Neural cell (in vitro differentiated cells): ENCODE results near the gene BIRC5. TPM values are rescaled to one million over a fixed set of nuclear protein-coding genes. Genes with fewer than 3 reads are reported as not detected.

Source experiments
- H2AFZ ChIP-seq: fragments of 200-600, 300-800 bp; sonication (generic), shearing (Covaris generic); 2 replicates; pipeline ENCODE4 v1.6.0; 2014; ENCODE audit warnings: low read depth, mild to moderate bottlenecking, antibody characterized with exemption, low read length, moderate library complexity
- H3F3A ChIP-seq: fragments of 200-600 bp; shearing (Covaris generic); 2 replicates; pipeline ENCODE4 v1.6.1; 2016; ENCODE audit warnings: mild to moderate bottlenecking, moderate library complexity, mixed read lengths, antibody characterized with exemption, low read length; ENCODE audit not compliant: insufficient read depth, poor library complexity, severe bottlenecking
- H3K27ac ChIP-seq: fragments of 200-600, 300-800 bp; sonication (generic), shearing (Covaris generic); 2 replicates; pipeline ENCODE4 v1.5.1; 2014; ENCODE audit warnings: mild to moderate bottlenecking, low read length, moderate library complexity
- H3K27me3 ChIP-seq: fragments of 300-800, 200-600 bp; sonication (generic), shearing (Covaris generic); 2 replicates; pipeline ENCODE4 v1.6.0; 2014; ENCODE audit warnings: mild to moderate bottlenecking, low read depth, low read length, moderate library complexity; ENCODE audit not compliant: insufficient read depth
- H3K36me3 ChIP-seq: fragments of 300-800, 200-600 bp; sonication (generic), shearing (Covaris generic); 2 replicates; pipeline ENCODE4 v1.5.1; 2014; ENCODE audit warnings: mild to moderate bottlenecking, antibody characterized with exemption, low read length, moderate library complexity; ENCODE audit not compliant: insufficient read depth
- H3K4me2 ChIP-seq: fragments of 300-800, 200-600 bp; sonication (generic), shearing (Covaris generic); 2 replicates; pipeline ENCODE4 v1.6.0; 2014; ENCODE audit warnings: mild to moderate bottlenecking, low read length
- H3K4me3 ChIP-seq: fragments of 300-800, 200-600 bp; sonication (generic), shearing (Covaris generic); 2 replicates; pipeline ENCODE4 v1.5.1; 2014; ENCODE audit warnings: mild to moderate bottlenecking, low read length, moderate library complexity
- H3K79me2 ChIP-seq: fragments of 200-600 bp; shearing (Covaris generic); replicated peaks from 2 replicates; pipeline ENCODE4 v1.6.0; 2014; ENCODE audit warnings: mild to moderate bottlenecking, low read length, moderate library complexity; ENCODE audit not compliant: insufficient read depth
- H3K9ac ChIP-seq: fragments of 300-800, 200-600 bp; sonication (generic), shearing (Covaris generic); 2 replicates; pipeline ENCODE4 v1.6.1; 2016; ENCODE audit warnings: mild to moderate bottlenecking, low read length, mixed read lengths
- H3K9me2 ChIP-seq: fragments of 200-600 bp; shearing (Covaris generic); 2 replicates; pipeline ENCODE4 v1.6.1; 2016; ENCODE audit warnings: mild to moderate bottlenecking, low read length, mixed read lengths; ENCODE audit not compliant: insufficient read depth
- H3K9me3 ChIP-seq: fragments of 200-600, 300-800 bp; sonication (generic), shearing (Covaris generic); 2 replicates; pipeline ENCODE4 v1.6.1; 2016; ENCODE audit warnings: mild to moderate bottlenecking, mixed run types, low read length, moderate library complexity, mixed read lengths
- H4K20me1 ChIP-seq: fragments of 200-600 bp; shearing (Covaris generic); 2 replicates; pipeline ENCODE4 v1.6.1; 2016; ENCODE audit warnings: mild to moderate bottlenecking, mixed run types; ENCODE audit not compliant: insufficient read depth
- EP300 ChIP-seq: fragments of 450-650 bp; conservative IDR thresholded peaks from 2 replicates; pipeline ENCODE4 v1.6.1; 2014; ENCODE audit warnings: antibody characterized with exemption, mild to moderate bottlenecking, moderate library complexity; ENCODE audit not compliant: poor library complexity, severe bottlenecking
- EZH2 ChIP-seq: fragments of 200-600, 300-800 bp; shearing (Covaris generic), sonication (generic); IDR thresholded peaks from 2 replicates; pipeline ENCODE4 v1.6.1; 2014; ENCODE audit warnings: antibody characterized with exemption, low read length, borderline replicate concordance, mild to moderate bottlenecking; ENCODE audit not compliant: insufficient read depth, poor library complexity, severe bottlenecking
- MXI1 ChIP-seq: fragments of 450-650 bp; conservative IDR thresholded peaks from 2 replicates; pipeline ENCODE4 v1.6.1; 2014; ENCODE audit warnings: antibody characterized with exemption, mild to moderate bottlenecking; ENCODE audit not compliant: poor library complexity, severe bottlenecking
- POLR2AphosphoS5 ChIP-seq: IDR thresholded peaks from 2 replicates; pipeline ENCODE4 v1.6.1; 2012
- RAD21 ChIP-seq: fragments of 450-650 bp; conservative IDR thresholded peaks from 2 replicates; pipeline ENCODE4 v1.6.1; 2014; ENCODE audit warnings: antibody characterized with exemption, mild to moderate bottlenecking, moderate library complexity
- SMC3 ChIP-seq: fragments of 450-650 bp; conservative IDR thresholded peaks from 2 replicates; pipeline ENCODE4 v1.6.1; 2014; ENCODE audit warnings: antibody characterized with exemption, mild to moderate bottlenecking, moderate library complexity; ENCODE audit not compliant: poor library complexity
- TAF1 ChIP-seq: IDR thresholded peaks from 2 replicates; pipeline ENCODE4 v1.6.1; 2012; ENCODE audit warnings: low read depth
- polyA plus RNA-seq: library from polyadenylated mRNA; depleted of rRNA; stranded (reverse); fragments of >200 nt; gene quantifications from 2 replicates; pipeline ENCODE4 v1.2.3, GENCODE V29; 2014
- TF ChIP-seq, protein P1 (sequence below): IDR thresholded peaks from 2 replicates; pipeline ENCODE4 v1.6.1; 2012; ENCODE audit warnings: borderline replicate concordance
- TF ChIP-seq, protein P2 (sequence below): fragments of 450-650 bp; IDR thresholded peaks from 2 replicates; pipeline ENCODE4 v1.5.1; 2014; ENCODE audit warnings: antibody characterized with exemption, mild to moderate bottlenecking, moderate library complexity; ENCODE audit not compliant: poor library complexity, severe bottlenecking

The BIRC5 gene
- polyA plus RNA-seq, 1 donor from 2014 or later: 1.4 TPM

DNA sequence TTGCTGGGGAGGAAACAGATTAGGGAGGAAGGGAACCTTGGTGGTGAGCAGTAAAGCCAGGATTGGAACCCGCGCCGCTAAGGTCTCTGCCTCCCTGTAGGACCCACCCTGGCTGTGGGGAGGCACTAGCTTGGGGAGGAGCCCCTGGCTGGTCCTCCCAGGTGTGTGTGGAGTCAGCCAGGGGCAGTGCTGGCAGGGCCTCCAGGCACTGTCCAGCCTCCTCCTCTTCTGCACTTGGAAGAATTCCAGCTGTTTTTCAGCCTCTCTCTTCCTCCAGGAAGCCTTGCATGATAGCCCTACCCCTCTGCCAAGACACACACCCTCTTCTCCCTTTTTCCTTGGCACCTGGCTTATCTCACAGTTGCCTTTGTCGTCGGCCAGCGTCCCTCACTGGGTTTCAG, 52.2 kb downstream of the BIRC5 start:
- no peak overlapping the region for H2AFZ ChIP-seq
- no peak overlapping the region for H3K4me3 ChIP-seq
- H3F3A ChIP-seq: no peaks in the 10 kb centered on the region
- H3K9ac ChIP-seq: no peak overlapping the region
- H3K79me2 ChIP-seq: no peaks in the 10 kb centered on the region
- no peaks in the 10 kb centered on the region for H3K36me3 ChIP-seq
- H3K27me3 ChIP-seq: no peaks in the 10 kb centered on the region
- H3K4me2 ChIP-seq: no peak overlapping the region
- no peak overlapping the region for H3K27ac ChIP-seq
- no peaks in the 10 kb centered on the region for H4K20me1 ChIP-seq
- TF ChIP-seq TAF1: no peak
- no peak for TF ChIP-seq EP300
- no peak for TF ChIP-seq SMC3
- TF ChIP-seq, protein P1, sequence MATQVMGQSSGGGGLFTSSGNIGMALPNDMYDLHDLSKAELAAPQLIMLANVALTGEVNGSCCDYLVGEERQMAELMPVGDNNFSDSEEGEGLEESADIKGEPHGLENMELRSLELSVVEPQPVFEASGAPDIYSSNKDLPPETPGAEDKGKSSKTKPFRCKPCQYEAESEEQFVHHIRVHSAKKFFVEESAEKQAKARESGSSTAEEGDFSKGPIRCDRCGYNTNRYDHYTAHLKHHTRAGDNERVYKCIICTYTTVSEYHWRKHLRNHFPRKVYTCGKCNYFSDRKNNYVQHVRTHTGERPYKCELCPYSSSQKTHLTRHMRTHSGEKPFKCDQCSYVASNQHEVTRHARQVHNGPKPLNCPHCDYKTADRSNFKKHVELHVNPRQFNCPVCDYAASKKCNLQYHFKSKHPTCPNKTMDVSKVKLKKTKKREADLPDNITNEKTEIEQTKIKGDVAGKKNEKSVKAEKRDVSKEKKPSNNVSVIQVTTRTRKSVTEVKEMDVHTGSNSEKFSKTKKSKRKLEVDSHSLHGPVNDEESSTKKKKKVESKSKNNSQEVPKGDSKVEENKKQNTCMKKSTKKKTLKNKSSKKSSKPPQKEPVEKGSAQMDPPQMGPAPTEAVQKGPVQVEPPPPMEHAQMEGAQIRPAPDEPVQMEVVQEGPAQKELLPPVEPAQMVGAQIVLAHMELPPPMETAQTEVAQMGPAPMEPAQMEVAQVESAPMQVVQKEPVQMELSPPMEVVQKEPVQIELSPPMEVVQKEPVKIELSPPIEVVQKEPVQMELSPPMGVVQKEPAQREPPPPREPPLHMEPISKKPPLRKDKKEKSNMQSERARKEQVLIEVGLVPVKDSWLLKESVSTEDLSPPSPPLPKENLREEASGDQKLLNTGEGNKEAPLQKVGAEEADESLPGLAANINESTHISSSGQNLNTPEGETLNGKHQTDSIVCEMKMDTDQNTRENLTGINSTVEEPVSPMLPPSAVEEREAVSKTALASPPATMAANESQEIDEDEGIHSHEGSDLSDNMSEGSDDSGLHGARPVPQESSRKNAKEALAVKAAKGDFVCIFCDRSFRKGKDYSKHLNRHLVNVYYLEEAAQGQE: no peak
- no peak for TF ChIP-seq EZH2
- TF ChIP-seq, protein P2, sequence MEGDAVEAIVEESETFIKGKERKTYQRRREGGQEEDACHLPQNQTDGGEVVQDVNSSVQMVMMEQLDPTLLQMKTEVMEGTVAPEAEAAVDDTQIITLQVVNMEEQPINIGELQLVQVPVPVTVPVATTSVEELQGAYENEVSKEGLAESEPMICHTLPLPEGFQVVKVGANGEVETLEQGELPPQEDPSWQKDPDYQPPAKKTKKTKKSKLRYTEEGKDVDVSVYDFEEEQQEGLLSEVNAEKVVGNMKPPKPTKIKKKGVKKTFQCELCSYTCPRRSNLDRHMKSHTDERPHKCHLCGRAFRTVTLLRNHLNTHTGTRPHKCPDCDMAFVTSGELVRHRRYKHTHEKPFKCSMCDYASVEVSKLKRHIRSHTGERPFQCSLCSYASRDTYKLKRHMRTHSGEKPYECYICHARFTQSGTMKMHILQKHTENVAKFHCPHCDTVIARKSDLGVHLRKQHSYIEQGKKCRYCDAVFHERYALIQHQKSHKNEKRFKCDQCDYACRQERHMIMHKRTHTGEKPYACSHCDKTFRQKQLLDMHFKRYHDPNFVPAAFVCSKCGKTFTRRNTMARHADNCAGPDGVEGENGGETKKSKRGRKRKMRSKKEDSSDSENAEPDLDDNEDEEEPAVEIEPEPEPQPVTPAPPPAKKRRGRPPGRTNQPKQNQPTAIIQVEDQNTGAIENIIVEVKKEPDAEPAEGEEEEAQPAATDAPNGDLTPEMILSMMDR: no peak
- no peak for TF ChIP-seq POLR2AphosphoS5
- TF ChIP-seq RAD21: no peak
- TF ChIP-seq MXI1: no peak
- H3K9me2 ChIP-seq: no peaks in the 10 kb centered on the region
- H3K9me3 ChIP-seq: no peaks in the 10 kb centered on the region

DNA sequence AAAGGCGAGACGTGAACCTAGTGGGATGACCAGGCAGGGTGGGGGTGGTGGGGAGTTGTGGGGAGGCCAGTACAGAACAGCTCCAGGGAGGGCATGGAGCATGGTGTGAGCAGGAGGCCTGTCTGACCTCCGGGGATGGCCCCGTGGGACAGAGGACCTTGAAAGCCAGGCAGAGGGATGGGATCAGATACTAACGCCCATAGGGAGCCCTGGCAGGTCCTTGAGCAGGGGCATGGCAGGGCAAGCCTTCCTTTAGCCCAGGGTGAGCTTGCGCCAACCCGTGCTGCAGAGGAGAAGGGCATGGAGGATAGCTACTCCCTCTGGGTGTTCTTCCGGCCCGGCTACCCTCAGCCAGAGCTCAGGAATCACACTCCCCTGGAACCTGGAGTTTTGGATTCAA, 52.7 kb downstream of the BIRC5 start:
- Histone ChIP-seq H3K79me2 (no peaks in the 10 kb centered on the region), H3K27ac (no peak overlapping the region), H3K4me3 (no peak overlapping the region), H3F3A (no peaks in the 10 kb centered on the region), H3K27me3 (no peaks in the 10 kb centered on the region), H3K9ac (no peak overlapping the region), H3K36me3 (no peaks in the 10 kb centered on the region), H2AFZ (no peak overlapping the region), H3K9me2 (no peaks in the 10 kb centered on the region), H3K4me2 (no peak overlapping the region), H4K20me1 (no peaks in the 10 kb centered on the region), H3K9me3 (no peaks in the 10 kb centered on the region)
- TF ChIP-seq TAF1: no peak
- TF ChIP-seq SMC3: no peak
- no peak for TF ChIP-seq EP300
